ENCODE results near the gene PBX3. TPM values are rescaled to one million over a fixed set of nuclear protein-coding genes. Genes with fewer than 3 reads are reported as not detected.

Gene PBX3
- total RNA-seq, 1 donor = 27.6 TPM

DNA sequence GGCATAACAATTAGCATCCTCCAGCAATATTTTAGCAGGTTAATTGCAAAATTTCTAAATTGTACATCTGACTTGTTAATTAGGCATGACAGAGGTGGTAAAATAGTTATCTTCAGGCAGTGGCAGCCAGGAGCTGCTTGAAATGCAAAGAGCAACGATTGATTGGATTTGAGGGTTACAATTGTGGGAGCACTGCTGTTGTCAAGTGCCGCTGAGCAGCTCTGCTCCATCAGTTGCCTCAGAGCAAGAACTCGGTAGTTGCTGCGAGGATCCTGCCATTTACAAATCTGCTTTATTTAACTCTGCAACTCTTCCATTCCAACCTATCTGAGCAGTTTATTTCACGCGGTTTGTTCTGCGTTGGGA, 12.6 kb downstream of the PBX3 start:
- TF ChIP-seq, protein P1, sequence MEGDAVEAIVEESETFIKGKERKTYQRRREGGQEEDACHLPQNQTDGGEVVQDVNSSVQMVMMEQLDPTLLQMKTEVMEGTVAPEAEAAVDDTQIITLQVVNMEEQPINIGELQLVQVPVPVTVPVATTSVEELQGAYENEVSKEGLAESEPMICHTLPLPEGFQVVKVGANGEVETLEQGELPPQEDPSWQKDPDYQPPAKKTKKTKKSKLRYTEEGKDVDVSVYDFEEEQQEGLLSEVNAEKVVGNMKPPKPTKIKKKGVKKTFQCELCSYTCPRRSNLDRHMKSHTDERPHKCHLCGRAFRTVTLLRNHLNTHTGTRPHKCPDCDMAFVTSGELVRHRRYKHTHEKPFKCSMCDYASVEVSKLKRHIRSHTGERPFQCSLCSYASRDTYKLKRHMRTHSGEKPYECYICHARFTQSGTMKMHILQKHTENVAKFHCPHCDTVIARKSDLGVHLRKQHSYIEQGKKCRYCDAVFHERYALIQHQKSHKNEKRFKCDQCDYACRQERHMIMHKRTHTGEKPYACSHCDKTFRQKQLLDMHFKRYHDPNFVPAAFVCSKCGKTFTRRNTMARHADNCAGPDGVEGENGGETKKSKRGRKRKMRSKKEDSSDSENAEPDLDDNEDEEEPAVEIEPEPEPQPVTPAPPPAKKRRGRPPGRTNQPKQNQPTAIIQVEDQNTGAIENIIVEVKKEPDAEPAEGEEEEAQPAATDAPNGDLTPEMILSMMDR (IDR thresholded peaks at IDR 0.05; ENCODE audit: insufficient read depth, low read depth, low read length) = no peak
- peak overlapping the region; percentile 13 for H3K4me3 ChIP-seq (ENCODE audit: low read depth, low read length)
- no peak for DNase-seq (ENCODE audit: low read depth)

DNA sequence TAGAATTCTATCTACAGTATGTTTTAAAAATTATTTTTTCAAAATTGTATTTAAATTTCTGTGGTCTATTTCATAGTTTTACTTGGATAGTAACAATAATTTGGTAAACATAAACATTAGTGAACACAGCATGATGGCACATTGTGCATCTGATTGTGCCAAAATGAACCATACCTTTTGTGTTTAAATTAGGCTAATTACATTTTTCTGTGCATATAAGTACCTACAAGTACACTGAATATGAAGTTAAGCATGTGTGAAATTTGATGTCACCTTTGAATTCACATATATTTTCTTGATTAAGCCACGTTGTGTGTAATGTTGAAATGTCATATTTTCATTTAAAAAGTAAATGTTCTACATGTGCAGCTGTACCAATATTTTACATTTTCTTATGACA, 13.4 kb downstream of the PBX3 start:
- no peak for DNase-seq (ENCODE audit: low read depth)
- TF ChIP-seq, protein P1 (IDR thresholded peaks at IDR 0.05; ENCODE audit: insufficient read depth, low read depth, low read length) = no peak
- H3K4me3 ChIP-seq (ENCODE audit: low read depth, low read length) = no peak overlapping the region

DNA sequence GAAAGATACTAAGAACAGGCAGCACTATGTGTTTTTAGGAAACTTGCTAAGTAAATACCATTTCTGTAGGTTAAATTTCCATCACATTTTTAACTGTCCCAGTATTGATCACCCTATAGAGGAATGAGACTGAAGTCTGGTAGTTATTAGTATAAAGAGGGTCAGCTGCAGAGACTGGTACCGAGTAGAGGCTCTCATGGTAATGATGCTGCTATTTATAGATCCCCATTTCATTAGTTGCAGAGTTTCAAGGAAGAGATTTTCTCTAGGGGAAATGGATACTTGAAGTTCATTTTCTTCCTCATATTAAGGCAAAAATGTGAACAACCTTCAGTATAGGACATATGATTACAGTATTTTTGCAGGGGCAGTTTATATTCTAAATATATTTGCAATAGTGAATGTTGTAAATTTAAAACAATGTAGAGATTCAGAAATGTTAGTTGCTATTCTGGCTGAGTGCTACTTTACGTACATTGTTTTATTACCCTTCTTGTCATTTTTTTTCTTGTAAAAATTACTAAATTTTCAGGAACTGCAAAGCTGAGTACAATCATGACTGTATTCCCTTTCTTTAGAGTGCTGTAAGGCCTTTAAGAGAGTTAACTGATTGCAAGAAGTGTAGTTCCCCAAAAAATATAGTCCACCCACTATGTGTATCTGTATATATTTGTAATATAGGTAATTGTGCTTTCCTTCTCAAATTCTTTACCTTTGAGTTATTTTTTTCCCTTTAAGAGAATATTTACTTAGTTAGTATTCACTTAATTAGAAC, 14.7 kb downstream of the PBX3 start:
- DNase-seq (ENCODE audit: low read depth) = no peak
- no peak overlapping the region for H3K4me3 ChIP-seq (ENCODE audit: low read depth, low read length)
- TF ChIP-seq, protein P1 (IDR thresholded peaks at IDR 0.05; ENCODE audit: insufficient read depth, low read depth, low read length) = no peak

DNA sequence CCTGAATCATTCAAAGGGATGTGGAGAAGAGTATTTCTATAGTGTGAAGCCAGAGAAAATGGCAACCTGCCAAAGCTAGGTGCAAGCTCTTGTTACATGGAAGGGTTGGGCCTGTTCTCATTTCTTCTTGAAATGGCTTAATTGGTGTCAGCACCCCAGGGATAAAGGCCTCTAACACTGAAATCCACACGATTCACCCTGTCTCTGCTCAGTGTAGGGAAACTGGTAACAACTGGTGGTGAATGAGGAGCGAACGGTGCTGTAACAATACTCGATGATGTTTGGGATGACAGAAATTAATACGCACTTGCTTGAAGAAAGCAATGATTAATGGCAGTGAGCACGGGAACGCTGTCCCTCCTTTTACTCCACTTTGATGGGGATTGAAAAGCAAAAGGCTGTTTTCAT, 16.2 kb downstream of the PBX3 start:
- TF ChIP-seq, protein P1 (IDR thresholded peaks at IDR 0.05; ENCODE audit: insufficient read depth, low read depth, low read length) = no peak
- no peak for DNase-seq (ENCODE audit: low read depth)
- no peak overlapping the region for H3K4me3 ChIP-seq (ENCODE audit: low read depth, low read length)

DNA sequence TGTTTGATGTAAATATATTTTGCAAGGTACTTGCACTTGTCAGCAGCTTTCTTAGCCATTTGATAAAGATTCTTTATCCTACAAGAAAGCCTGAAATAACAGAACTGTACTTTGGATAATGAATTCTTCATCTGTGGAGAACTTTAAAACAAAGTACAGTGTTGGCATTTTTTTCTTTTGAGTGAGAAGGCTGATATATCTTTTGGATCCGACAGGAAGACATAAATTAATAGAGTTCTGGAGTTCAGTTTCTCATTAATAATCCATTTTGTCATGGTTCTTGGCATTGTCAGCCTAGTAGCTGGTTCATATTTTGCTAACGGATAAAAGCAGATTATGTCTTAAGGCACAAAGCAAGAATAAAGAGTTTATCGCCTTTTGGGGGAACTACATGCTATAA, 17.0 kb downstream of the PBX3 start:
- no peak overlapping the region for H3K4me3 ChIP-seq (ENCODE audit: low read depth, low read length)
- DNase-seq (ENCODE audit: low read depth) = no peak
- TF ChIP-seq, protein P1 (IDR thresholded peaks at IDR 0.05; ENCODE audit: insufficient read depth, low read depth, low read length) = no peak

DNA sequence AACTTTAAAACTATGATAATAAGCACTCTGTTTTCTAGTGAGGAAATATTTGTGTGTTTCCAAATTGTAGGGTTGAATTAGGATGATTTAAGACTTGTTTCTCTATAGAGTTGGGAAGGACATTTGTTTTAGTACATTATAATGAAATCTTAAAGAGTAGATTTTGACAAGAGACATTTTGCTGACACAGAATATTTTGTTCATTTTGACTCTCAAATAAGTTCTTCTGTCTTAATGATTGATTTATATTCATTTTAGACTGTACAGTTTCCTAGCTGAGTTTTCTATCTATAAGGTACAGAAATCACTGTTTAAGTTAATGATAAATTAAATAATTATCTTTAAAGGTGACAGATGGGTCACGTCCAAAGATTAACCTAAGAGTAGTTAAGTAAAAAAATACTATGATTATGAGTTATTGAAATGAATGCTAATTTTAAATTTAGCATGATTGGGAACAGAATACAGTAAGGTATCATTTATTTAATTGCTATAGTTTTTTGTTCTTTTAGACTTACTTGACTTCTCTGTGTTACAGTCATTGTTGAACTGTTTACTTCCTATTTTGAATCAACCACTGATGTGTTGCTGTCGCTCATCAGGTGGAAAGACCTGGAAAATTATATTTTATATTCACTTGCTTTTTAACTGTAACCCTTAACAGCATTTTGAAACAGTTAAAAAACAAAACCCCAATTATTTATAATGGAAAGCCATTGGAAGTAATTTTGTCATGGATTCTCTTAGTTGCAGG, 19.5 kb downstream of the PBX3 start:
- TF ChIP-seq, protein P1 (IDR thresholded peaks at IDR 0.05; ENCODE audit: insufficient read depth, low read depth, low read length) = no peak
- H3K4me3 ChIP-seq (ENCODE audit: low read depth, low read length) = no peak overlapping the region
- no peak for DNase-seq (ENCODE audit: low read depth)
